Left ventricle myocardium inferior (tissue), 1 donor: ENCODE results near the gene ACADVL. TPM values are rescaled to one million over a fixed set of nuclear protein-coding genes. Genes with fewer than 3 reads are reported as not detected.
A peak's percentile ranks its signal among the peaks of the same experiment; 100 is the strongest.

Experiments
- DNase-seq: peaks from one replicate; pipeline ENCODE4 v3.0.0-alpha.2; 2020
- H3K27ac ChIP-seq: fragments of 200-600 bp; replicated peaks from 2 replicates; pipeline ENCODE4 v1.8.0; 2021
- H3K27me3 ChIP-seq: fragments of 200-600 bp; 2 replicates; pipeline ENCODE4 v1.8.0; 2021; ENCODE audit warnings: low read depth
- H3K36me3 ChIP-seq: fragments of 200-600 bp; 2 replicates; pipeline ENCODE4 v1.8.0; 2021
- H3K4me1 ChIP-seq: fragments of 200-600 bp; 2 replicates; pipeline ENCODE4 v1.8.0; 2021
- H3K4me3 ChIP-seq: fragments of 200-600 bp; 2 replicates; pipeline ENCODE4 v1.8.0; 2021; ENCODE audit warnings: mild to moderate bottlenecking, moderate library complexity
- H3K9me3 ChIP-seq: fragments of 200-600 bp; replicated peaks from 2 replicates; pipeline ENCODE4 v1.8.0; 2021
- CTCF ChIP-seq: fragments of 200-600 bp; IDR thresholded peaks from 2 replicates; pipeline ENCODE4 v1.8.0; 2021; ENCODE audit warnings: antibody characterized with exemption, mild to moderate bottlenecking, borderline replicate concordance
- intact Hi-C: fragments of 100-400 bp; cut with micrococcal nuclease; formaldehyde crosslinking; loops from one replicate; pipeline ENCODE4 v1.11.0; 2022
- microRNA-seq: library from miRNA; unstranded; fragments of <30 nt; microRNA quantifications from one replicate; pipeline ENCODE4 v1.2.0, GENCODE V29; 2020
- total RNA-seq: library from RNA; stranded (reverse); fragmentation: NEBNext Ultra II Directional; extraction: Animal tissue kit (Norgen Biotek cat#: 25700); gene quantifications from one replicate; pipeline ENCODE4 v1.2.1, GENCODE V29; 2021
- donor health status: DM: no; HTN: yes; CAD: no; lungs with severe emphysema.

The ACADVL gene
- total RNA-seq, 1 donor from 2014 or later: 1,845 TPM

GRCh38 chr17:7262935-7263800 is 43.4 kb downstream of the ACADVL start:
- Histone ChIP-seq H3K4me1 (peaks cover 33% of the 10 kb centered on the region), H3K27me3 (peaks cover 76% of the 10 kb centered on the region), H3K27ac (no peak overlapping the region), H3K9me3 (no peaks in the 10 kb centered on the region), H3K4me3 (peak overlapping the region; percentile 68), H3K36me3 (peaks cover 13% of the 10 kb centered on the region)
- intact Hi-C loops: no loop called here
- DNase-seq: no peak
- no peak for TF ChIP-seq CTCF

GRCh38 chr17:7263801-7264078 is 44.0 kb downstream of the ACADVL start:
- DNase-seq: no peak
- Histone ChIP-seq H3K36me3 (peaks cover 7% of the 10 kb centered on the region), H3K27ac (no peak overlapping the region), H3K9me3 (no peaks in the 10 kb centered on the region), H3K4me1 (peaks cover 33% of the 10 kb centered on the region), H3K4me3 (peak overlapping the region; percentile 68), H3K27me3 (peaks cover 81% of the 10 kb centered on the region)
- TF ChIP-seq CTCF: no peak
- intact Hi-C loops: no loop called here

DNA sequence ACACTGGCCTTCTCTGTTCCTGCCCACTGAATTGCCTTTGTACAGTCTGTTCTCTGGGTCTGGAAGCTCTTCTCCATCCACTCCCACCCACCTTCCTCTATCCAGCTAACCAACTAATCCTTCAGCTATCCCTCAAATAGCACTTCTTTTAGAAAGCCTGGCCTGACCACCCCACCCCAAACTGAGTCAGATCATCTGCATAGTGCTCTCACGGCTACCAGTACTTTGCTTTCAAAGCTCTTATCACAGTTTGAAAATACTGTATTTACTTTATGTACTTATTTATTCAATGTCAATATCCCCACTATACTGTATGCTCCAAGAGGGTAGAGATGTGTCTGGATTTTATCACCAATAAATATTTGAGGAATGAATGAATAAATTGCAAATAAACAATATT is 47.0 kb downstream of the ACADVL start:
- Histone ChIP-seq H3K9me3 (no peaks in the 10 kb centered on the region), H3K27me3 (peaks cover 94% of the 10 kb centered on the region)

More for the DNA sequence above, 47.0 kb downstream of the ACADVL start:
- DNase-seq: no peak
- intact Hi-C loops: no loop called here
- Histone ChIP-seq H3K36me3 (no peaks in the 10 kb centered on the region), H3K4me3 (no peak overlapping the region), H3K27ac (no peak overlapping the region), H3K4me1 (peaks cover 19% of the 10 kb centered on the region)
- TF ChIP-seq CTCF: no peak

Small RNAs within 50 kb of the gene (microRNA-seq; reads per million reads assigned to microRNA genes)
- gene MIR324: 645 reads per million, percentile 80 among the genes with 10 or more reads in this experiment

Other genes with a start within 250 kb of the ACADVL start
- not detected for gene ALOX12, start 223.9 kb upstream of the ACADVL start, total RNA-seq
- gene RNASEK, start 207.3 kb upstream of the ACADVL start, total RNA-seq: 174 TPM
- gene BCL6B, start 196.9 kb upstream of the ACADVL start, total RNA-seq: 13.7 TPM
- 1.4 TPM for gene SLC16A13, start 183.9 kb upstream of the ACADVL start, total RNA-seq
- 0.38 TPM for gene SLC16A11, start 175.8 kb upstream of the ACADVL start, total RNA-seq
- 2.9 TPM for gene CLEC10A, start 139.7 kb upstream of the ACADVL start, total RNA-seq
- 0.22 TPM for gene ASGR2, start 105.1 kb upstream of the ACADVL start, total RNA-seq
- gene ASGR1, start 40.6 kb upstream of the ACADVL start, total RNA-seq: 0.14 TPM
- gene DLG4, start 102 bp upstream of the ACADVL start, total RNA-seq: 14.0 TPM
- 19.8 TPM for gene DVL2, start 14.6 kb downstream of the ACADVL start, total RNA-seq
- 22.0 TPM for gene PHF23, start 19.5 kb downstream of the ACADVL start, total RNA-seq
- gene GABARAP, start 22.5 kb downstream of the ACADVL start, total RNA-seq: 394 TPM
- gene CTDNEP1, start 31.8 kb downstream of the ACADVL start, total RNA-seq: 105 TPM
- gene ELP5, start 32.3 kb downstream of the ACADVL start, total RNA-seq: 62.5 TPM
- gene CLDN7, start 42.5 kb downstream of the ACADVL start, total RNA-seq: 1.6 TPM
- gene SLC2A4, start 61.8 kb downstream of the ACADVL start, total RNA-seq: 146 TPM
- 0.77 TPM for gene YBX2, start 74.7 kb downstream of the ACADVL start, total RNA-seq
- gene EIF5A, start 87.7 kb downstream of the ACADVL start, total RNA-seq: 250 TPM
- gene GPS2, start 95.4 kb downstream of the ACADVL start, total RNA-seq: 66.1 TPM
- gene NEURL4, start 109.4 kb downstream of the ACADVL start, total RNA-seq: 31.9 TPM
- gene ACAP1, start 116.6 kb downstream of the ACADVL start, total RNA-seq: 13.4 TPM
- gene KCTD11, start 132.2 kb downstream of the ACADVL start, total RNA-seq: 3.9 TPM
- gene TMEM95, start 135.2 kb downstream of the ACADVL start, total RNA-seq: not detected
- 1.8 TPM for gene TNK1, start 161.2 kb downstream of the ACADVL start, total RNA-seq
- 20.1 TPM for gene PLSCR3, start 174.6 kb downstream of the ACADVL start, total RNA-seq
- 67.8 TPM for gene TMEM256, start 184.2 kb downstream of the ACADVL start, total RNA-seq
- gene NLGN2, start 187.9 kb downstream of the ACADVL start, total RNA-seq: 9.3 TPM
- not detected for gene SPEM1, start 200.4 kb downstream of the ACADVL start, total RNA-seq
- gene SPEM2, start 205.7 kb downstream of the ACADVL start, total RNA-seq: not detected
- gene SPEM3, start 208.9 kb downstream of the ACADVL start, total RNA-seq: not detected
- 2.7 TPM for gene TMEM102, start 215.5 kb downstream of the ACADVL start, total RNA-seq
- gene FGF11, start 219.6 kb downstream of the ACADVL start, total RNA-seq: 6.5 TPM
- gene CHRNB1, start 225.1 kb downstream of the ACADVL start, total RNA-seq: 8.7 TPM